Measurements from ENCODE around the gene WNT8A. TPM values are rescaled to one million over a fixed set of nuclear protein-coding genes. Genes with fewer than 3 reads are reported as not detected.
A peak's percentile ranks its signal among the peaks of the same experiment; 100 is the strongest.

WNT8A gene
- total and polyA plus RNA-seq, 2 of the 13 experiments (the other 11 are each of a cell fraction or from before 2014, with no cell fraction given): not detected

DNA sequence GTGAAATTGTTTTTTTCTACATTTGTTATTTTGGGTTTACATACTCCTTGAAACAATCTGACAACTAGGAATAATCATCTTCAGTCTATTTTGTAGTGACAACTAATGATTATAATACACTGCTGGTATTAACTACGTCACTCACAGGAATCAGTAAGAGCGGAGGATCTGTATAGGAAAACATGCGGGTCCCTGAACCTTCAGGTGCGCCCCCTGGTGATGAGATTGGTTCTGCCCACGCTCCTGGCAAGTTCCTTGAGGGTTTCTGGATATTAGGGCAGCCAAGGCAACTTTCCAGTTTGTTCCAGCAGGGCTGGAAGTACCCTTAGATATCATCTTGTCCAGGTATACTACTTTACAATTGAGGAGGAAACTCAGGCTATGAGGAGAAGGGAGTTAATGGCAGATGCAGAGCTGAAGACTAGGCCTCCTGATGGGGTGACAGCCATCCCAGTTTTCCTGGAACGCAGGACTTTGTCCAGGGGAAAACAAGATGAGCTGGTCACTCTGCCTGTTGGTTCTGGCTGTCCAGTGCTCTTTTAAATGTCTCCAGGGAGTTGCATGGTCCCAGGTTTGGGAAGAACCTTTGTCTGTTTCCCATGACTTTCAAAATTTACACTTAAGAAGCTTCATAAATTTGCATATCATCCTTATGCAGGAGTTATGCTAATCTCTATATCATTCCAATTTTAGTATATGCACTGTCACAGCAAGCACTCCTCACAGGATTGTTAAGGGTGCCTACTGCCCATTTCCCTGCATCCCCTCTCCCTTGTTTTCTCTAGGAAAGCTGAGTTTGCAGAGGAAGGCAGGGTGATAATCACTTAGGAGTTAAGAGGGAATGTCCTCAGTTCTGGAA, 14.9 kb upstream of the WNT8A start:
- no peaks in the 10 kb centered on the region for H3K79me2 ChIP-seq (ENCODE audit: insufficient read depth, low read length)
- TF ChIP-seq FOXA3 (CRISPR knock-in tag; IDR thresholded peaks at IDR 0.05) (0 out of 2 replicates have a peak, but pooled peaks have one; percentile 33), ELF3 (CRISPR knock-in tag; IDR thresholded peaks at IDR 0.05) (peak; percentile 39; the same call in 1 of the 2 replicates), RXRB (CRISPR knock-in tag; IDR thresholded peaks at IDR 0.05; ENCODE audit: borderline replicate concordance) (peak; percentile 28; the same call in 1 of the 2 replicates), BRCA1 (CRISPR knock-in tag; IDR thresholded peaks at IDR 0.05) (no peak), SMC3 (IDR thresholded peaks at IDR 0.05; ENCODE audit: low read length) (peak; percentile 89), STAG1 (CRISPR knock-in tag; IDR thresholded peaks at IDR 0.05) (peak; percentile 63), KAT8 (CRISPR knock-in tag; IDR thresholded peaks at IDR 0.05) (peak; percentile 34; the same call in 1 of the 2 replicates), GATAD1 (CRISPR knock-in tag; IDR thresholded peaks at IDR 0.05) (0 out of 2 replicates have a peak, but pooled peaks have one; percentile 15), MYNN (CRISPR knock-in tag; IDR thresholded peaks at IDR 0.05; ENCODE audit: low read depth) (no peak), RELA (CRISPR knock-in tag; IDR thresholded peaks at IDR 0.05) (peak; percentile 46; the same call in 1 of the 2 replicates), SMAD3 (CRISPR knock-in tag; IDR thresholded peaks at IDR 0.05) (0 out of 2 replicates have a peak, but pooled peaks have one; percentile 36), ATM (IDR thresholded peaks at IDR 0.05; ENCODE audit: borderline replicate concordance) (no peak), ELF4 (CRISPR knock-in tag; IDR thresholded peaks at IDR 0.05; ENCODE audit: borderline replicate concordance) (no peak), TOE1 (CRISPR knock-in tag; IDR thresholded peaks at IDR 0.05) (no peak), ZNF17 (CRISPR knock-in tag; IDR thresholded peaks at IDR 0.05) (no peak)
- TF ChIP-seq, protein P1, sequence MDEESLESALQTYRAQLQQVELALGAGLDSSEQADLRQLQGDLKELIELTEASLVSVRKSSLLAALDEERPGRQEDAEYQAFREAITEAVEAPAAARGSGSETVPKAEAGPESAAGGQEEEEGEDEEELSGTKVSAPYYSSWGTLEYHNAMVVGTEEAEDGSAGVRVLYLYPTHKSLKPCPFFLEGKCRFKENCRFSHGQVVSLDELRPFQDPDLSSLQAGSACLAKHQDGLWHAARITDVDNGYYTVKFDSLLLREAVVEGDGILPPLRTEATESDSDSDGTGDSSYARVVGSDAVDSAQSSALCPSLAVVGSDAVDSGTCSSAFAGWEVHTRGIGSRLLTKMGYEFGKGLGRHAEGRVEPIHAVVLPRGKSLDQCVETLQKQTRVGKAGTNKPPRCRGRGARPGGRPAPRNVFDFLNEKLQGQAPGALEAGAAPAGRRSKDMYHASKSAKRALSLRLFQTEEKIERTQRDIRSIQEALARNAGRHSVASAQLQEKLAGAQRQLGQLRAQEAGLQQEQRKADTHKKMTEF (CRISPR knock-in tag; IDR thresholded peaks at IDR 0.05): 0 out of 2 replicates have a peak, but pooled peaks have one; percentile 22
- TF ChIP-seq, protein P2, sequence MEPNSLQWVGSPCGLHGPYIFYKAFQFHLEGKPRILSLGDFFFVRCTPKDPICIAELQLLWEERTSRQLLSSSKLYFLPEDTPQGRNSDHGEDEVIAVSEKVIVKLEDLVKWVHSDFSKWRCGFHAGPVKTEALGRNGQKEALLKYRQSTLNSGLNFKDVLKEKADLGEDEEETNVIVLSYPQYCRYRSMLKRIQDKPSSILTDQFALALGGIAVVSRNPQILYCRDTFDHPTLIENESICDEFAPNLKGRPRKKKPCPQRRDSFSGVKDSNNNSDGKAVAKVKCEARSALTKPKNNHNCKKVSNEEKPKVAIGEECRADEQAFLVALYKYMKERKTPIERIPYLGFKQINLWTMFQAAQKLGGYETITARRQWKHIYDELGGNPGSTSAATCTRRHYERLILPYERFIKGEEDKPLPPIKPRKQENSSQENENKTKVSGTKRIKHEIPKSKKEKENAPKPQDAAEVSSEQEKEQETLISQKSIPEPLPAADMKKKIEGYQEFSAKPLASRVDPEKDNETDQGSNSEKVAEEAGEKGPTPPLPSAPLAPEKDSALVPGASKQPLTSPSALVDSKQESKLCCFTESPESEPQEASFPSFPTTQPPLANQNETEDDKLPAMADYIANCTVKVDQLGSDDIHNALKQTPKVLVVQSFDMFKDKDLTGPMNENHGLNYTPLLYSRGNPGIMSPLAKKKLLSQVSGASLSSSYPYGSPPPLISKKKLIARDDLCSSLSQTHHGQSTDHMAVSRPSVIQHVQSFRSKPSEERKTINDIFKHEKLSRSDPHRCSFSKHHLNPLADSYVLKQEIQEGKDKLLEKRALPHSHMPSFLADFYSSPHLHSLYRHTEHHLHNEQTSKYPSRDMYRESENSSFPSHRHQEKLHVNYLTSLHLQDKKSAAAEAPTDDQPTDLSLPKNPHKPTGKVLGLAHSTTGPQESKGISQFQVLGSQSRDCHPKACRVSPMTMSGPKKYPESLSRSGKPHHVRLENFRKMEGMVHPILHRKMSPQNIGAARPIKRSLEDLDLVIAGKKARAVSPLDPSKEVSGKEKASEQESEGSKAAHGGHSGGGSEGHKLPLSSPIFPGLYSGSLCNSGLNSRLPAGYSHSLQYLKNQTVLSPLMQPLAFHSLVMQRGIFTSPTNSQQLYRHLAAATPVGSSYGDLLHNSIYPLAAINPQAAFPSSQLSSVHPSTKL (CRISPR knock-in tag; IDR thresholded peaks at IDR 0.05): peak; percentile 19; the same call in 1 of the 2 replicates
- TF ChIP-seq, protein P3, sequence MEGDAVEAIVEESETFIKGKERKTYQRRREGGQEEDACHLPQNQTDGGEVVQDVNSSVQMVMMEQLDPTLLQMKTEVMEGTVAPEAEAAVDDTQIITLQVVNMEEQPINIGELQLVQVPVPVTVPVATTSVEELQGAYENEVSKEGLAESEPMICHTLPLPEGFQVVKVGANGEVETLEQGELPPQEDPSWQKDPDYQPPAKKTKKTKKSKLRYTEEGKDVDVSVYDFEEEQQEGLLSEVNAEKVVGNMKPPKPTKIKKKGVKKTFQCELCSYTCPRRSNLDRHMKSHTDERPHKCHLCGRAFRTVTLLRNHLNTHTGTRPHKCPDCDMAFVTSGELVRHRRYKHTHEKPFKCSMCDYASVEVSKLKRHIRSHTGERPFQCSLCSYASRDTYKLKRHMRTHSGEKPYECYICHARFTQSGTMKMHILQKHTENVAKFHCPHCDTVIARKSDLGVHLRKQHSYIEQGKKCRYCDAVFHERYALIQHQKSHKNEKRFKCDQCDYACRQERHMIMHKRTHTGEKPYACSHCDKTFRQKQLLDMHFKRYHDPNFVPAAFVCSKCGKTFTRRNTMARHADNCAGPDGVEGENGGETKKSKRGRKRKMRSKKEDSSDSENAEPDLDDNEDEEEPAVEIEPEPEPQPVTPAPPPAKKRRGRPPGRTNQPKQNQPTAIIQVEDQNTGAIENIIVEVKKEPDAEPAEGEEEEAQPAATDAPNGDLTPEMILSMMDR (CRISPR knock-in tag; IDR thresholded peaks at IDR 0.05): peak; percentile 83

More for the DNA sequence above, 14.9 kb upstream of the WNT8A start:
- no TSS peak for BruUV-seq (replicated peaks)
- no peaks in the 10 kb centered on the region for H3K36me3 ChIP-seq (replicated peaks in 1 of 2; ENCODE audit: control insufficient read depth in 1 of 2, insufficient read depth in 2 of 2, low read length in 2 of 2)
- no peaks in the 10 kb centered on the region for H3K27me3 ChIP-seq (ENCODE audit: control insufficient read depth in 1 of 2, insufficient read depth in 2 of 2, low read length in 2 of 2)
- ATAC-seq (peak; percentile 92), DNase-seq (ENCODE audit: low spot score) (peak; percentile 59), FAIRE-seq (peak; percentile 62)
- no peak overlapping the region for H3K9ac ChIP-seq (ENCODE audit: insufficient read depth, low read depth, low read length)
- POLR2A ChIA-PET: no interaction called here
- CTCF ChIA-PET (ENCODE audit: low intra/inter-chr PET ratio, low total read pairs): interaction anchor here (1.1 to 2.9 kb wide), 4 partner anchors 8 to 440 kb away, joined by 3 to 68 read pairs (median 4); no protein-coding TSS in a partner anchor
- no peak overlapping the region for H3K4me2 ChIP-seq (ENCODE audit: low read depth, low read length)
- H4K20me1 ChIP-seq (ENCODE audit: insufficient read depth, low read length): no peaks in the 10 kb centered on the region
- no peak overlapping the region for H2AFZ ChIP-seq (ENCODE audit: low read length)
- no peaks in the 10 kb centered on the region for H3K9me3 ChIP-seq (ENCODE audit: low read length)
- H3K4me1 ChIP-seq (ENCODE audit: insufficient read depth, low read length): no peaks in the 10 kb centered on the region
- H3K27ac ChIP-seq (ENCODE audit: extremely low read length, insufficient read depth, low read length): no peak overlapping the region
- whole genome bisulfite sequencing (ENCODE audit: low lambda C conversion rate): 13% methylated on average over 5 of the region's 6 CpGs
- intact Hi-C loops (cut with micrococcal nuclease; ENCODE audit: unreplicated experiment) (loop anchor here (1.0 kb wide), 1 partner anchor 33 kb away; no protein-coding TSS in a partner anchor), in situ Hi-C loops (cut with HindIII; ENCODE audit: extremely low pct_ligation_motif_present, low pct_unique_long_range_greater_than_20kb) (loop anchor here (5.0 to 10.0 kb wide), 2 partner anchors 37 to 434 kb away; partner anchors contain the start of gene FAM13B)
- H3K4me3 ChIP-seq (replicated peaks in 1 of 3; ENCODE audit: insufficient read depth in 1 of 3, low read depth in 2 of 3, low read length in 3 of 3): no peak overlapping the region
